Stimulated activated CD4-positive, alpha-beta T cell treated with anti-CD3 and anti-CD28 coated beads, Interleukin-4, amount 100 ng/mL, for 1 hour (primary cell): ENCODE measurements around the gene RXFP1.

ENCODE experiments used
- DNase-seq: peaks from one replicate; pipeline ENCODE4 v3.0.0-alpha.2; 2020

RXFP1 gene

GRCh38 chr4:158543191-158543590 is 21.5 kb downstream of the RXFP1 start:
- DNase-seq, result no peak

- no peak for DNase-seq
Observed at GRCh38 chr4:158544141-158544540, 22.5 kb downstream of the RXFP1 start.

GRCh38 chr4:158553364-158553763 is 31.7 kb downstream of the RXFP1 start:
- no peak for DNase-seq

GRCh38 chr4:158560284-158560683 is 38.6 kb downstream of the RXFP1 start:
- no peak for DNase-seq

DNA sequence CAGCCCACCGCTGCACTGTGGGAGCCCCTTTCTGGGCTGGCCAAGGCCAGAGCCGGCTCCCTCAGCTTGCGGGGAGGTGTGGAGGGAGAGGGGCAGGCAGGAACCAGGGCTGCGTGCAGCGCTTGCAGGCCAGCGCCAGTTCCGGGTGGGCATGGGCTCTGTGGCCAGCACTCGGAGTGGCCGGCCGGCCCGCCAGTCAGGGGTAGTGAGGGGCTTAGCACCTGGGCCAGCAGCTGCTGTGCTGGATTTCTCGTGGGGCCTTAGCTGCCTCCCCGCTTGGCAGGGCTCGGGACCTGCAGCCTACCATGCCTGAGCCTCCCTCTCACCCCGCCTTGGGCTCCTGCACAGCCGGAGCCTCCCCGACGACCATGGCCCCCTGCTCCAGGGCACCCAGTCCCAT is 45.2 kb downstream of the RXFP1 start:
- DNase-seq, result no peak

GRCh38 chr4:158571736-158572135 is 50.1 kb downstream of the RXFP1 start:
- DNase-seq, result no peak

DNA sequence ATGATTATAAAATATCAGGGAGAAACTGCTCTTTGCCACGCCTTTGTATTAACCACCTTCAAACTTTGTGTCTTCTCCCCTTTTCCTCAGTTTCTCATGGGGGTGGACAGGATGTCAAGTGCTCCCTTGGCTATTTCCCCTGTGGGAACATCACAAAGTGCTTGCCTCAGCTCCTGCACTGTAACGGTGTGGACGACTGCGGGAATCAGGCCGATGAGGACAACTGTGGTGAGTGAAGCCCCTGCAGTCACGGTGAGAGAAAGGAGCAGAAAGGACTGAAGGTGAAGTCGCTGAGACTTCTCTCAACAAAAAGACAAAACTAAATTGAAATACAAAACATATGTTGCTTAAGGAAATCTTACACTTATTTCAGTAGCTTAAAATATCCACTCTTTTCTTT is 50.9 kb downstream of the RXFP1 start:
- no peak for DNase-seq

DNA sequence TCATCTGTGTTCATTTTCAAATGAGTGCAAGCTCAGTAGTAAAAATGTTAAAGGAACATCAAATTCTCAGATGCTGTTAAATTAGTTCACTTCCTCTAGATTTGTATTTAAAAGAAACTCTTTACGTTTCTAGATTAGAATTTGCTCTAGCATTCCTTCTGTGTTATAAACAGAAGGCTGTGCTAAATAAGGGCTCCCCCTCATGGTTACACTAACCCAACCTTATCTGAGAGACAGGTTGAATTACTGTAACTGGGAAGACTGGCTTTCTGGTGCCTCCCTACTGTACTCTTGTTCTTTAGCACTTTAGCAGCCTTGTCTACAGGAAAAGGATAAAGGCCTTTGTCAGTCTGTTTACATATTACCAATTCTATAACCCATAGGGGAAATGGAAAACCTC is 56.8 kb downstream of the RXFP1 start:
- no peak for DNase-seq

GRCh38 chr4:158580064-158580463 is 58.4 kb downstream of the RXFP1 start:
- no peak for DNase-seq

- DNase-seq, result no peak
Observed at GRCh38 chr4:158581161-158581560, 59.5 kb downstream of the RXFP1 start.

DNA sequence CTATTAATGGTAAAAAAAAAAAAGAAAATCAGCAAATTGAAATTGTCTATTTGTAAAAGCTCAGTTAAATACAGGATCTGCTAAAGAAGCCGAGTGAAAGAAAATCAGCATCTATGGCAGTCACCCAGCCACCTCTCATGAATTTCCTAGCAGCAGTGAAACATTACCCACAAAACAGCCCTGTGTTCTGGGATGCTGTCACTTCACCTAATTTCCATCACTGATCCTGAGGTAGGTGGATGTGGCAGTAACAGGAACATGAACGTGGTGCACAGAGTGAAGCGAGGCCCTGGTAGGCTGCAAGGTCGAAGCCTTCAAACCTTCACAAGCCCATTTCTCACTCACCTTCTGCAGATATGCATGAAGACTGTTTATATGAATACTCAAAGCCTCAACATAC is 65.2 kb downstream of the RXFP1 start:
- DNase-seq, result no peak

DNA sequence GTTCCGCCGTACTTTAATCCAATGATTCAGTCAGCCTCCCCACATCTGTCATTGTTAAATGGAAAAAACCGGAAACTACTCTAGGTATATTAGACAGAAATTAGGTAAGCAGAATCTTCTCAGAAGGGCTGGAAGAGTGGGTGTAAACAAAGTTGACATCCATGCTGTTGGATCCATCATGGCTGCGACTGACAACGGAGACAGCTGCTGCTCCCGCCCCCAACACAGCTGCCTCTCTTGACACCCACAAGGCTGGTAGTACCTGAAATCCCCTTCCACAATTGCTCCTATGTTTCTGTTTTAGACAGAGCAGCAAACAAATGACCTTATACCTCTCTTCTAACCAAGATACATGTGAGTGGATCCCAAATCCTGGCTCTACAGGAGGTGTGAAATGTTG is 66.6 kb downstream of the RXFP1 start:
- no peak for DNase-seq

DNA sequence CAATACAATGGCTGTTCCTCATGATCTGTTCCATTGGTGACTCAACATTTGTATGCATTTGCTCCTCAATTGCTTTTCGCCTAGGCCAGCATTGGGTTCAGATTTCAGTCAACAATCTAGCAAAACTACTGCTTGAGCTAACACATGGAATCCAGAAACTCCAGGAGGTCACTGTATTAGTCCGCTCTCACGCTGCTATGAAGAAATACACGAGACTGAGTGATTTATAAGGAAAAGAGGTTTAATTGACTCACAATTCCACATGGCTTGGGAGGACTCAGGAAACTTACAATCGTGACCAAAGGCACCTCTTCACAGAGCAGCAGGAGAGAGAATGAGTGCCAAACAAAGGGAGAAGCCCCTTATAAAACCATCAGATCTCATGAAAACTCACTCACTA is 67.1 kb downstream of the RXFP1 start:
- no peak for DNase-seq

DNA sequence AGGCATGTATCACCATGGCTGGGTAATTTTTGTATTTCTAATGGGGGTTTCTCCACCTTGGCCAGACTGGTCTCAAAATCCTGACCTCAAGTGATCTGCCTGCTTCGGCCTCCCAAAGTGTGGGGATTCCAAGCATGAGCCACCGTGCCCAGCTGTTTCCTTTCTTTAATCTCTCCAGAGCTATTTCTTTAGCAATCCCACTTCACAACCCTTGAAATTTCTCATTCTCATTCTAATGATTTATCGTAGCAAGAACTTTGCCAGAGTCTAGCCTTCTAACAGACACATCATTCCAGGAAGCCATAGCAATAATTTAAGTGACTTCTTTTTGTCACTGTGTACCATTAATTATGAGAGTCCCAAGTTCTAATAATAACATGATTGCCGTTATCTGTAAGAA is 68.6 kb downstream of the RXFP1 start:
- DNase-seq, result no peak

GRCh38 chr4:158590824-158591223 is 69.1 kb downstream of the RXFP1 start:
- no peak for DNase-seq

DNA sequence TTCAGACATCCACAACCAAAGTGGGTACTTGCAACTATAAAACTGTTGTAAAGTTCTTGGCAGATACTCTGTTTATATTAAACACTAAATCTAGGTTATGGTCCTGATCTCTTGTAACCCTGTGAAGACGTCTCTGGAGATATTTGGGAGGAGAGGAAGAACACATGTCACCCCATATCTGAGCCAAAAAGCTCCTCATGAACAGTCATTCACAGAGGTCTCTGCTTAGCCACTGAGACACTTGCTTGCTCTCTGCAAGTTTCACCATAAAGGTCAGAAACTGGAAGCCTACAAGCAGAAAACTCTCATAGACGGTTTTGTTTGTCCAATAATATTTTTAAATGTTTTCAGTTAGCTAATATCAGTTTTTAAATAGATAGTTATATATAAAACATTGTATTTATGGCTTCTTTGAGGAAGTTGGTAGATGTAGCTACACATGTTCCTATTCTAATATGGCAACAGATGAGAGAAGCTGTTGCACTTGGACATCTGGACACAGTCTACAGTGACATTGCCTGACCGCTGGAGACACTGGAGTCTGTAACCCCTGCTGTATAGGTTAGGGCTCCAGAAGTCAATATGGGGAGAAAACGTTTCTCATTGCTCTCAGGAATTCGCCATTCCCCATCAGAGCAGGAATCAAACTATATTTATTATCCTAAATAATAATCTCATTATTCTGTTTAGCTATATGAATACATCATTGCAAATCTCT is 76.4 kb downstream of the RXFP1 start:
- no peak for DNase-seq

GRCh38 chr4:158599150-158599549 is 77.5 kb downstream of the RXFP1 start:
- no peak for DNase-seq

GRCh38 chr4:158599765-158600498 is 78.2 kb downstream of the RXFP1 start:
- no peak for DNase-seq

DNA sequence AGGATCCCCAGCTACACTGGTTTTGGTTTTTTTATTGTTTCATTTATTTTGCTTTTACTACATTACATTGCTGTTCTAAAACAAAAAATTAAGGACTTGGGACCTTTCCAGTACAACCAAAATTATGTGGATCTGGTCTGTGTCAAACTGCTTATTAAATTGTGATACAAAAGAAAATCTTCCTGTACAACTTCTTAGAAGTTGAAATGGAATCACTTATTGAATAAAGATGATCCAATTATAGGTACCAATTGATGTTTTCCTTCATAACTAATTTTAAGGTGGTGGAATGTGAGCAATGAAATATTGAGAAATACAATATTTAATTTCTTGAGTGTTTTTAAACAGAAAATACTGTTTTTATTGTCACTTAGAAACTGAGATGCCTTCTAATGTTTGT is 82.7 kb downstream of the RXFP1 start:
- DNase-seq, result no peak

DNA sequence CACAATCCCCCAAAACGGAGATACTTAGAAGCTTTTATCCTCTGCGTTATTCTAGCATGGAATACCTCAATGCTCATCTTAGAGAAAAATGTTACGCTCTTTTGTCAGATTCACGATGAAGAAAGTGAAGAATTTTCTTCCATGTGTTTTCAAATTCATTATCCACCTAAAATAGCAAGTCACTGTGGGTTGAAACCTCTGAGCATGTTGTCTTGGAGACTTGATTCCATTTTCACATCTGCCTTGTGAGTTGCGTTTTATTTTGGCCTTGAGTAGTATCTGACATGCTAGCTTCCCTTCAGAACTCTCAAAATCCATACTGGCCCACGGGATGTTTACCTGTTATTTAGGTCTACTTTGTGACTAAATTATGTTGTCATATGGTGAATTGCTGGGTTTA is 83.7 kb downstream of the RXFP1 start:
- DNase-seq, result no peak

GRCh38 chr4:158606969-158607368 is 85.3 kb downstream of the RXFP1 start:
- DNase-seq, result no peak

DNA sequence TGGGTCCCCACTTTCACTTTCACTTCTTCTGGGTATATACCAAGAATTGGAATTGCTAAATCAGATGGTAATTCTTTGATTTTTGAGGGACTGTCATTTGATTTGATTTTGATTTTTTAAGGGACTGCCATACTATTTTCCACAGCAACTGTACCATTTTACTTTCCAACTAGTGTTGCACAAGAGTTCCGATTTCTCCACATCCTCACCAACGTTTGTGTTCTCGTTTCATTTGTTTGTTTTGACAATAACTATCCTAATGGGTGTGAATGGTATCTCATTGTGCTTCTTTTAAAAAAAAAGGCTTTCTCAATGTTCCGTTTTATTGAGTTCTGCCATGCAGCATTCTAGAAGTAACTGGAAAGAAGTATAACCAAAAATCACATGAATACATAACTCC is 87.4 kb downstream of the RXFP1 start:
- no peak for DNase-seq

DNA sequence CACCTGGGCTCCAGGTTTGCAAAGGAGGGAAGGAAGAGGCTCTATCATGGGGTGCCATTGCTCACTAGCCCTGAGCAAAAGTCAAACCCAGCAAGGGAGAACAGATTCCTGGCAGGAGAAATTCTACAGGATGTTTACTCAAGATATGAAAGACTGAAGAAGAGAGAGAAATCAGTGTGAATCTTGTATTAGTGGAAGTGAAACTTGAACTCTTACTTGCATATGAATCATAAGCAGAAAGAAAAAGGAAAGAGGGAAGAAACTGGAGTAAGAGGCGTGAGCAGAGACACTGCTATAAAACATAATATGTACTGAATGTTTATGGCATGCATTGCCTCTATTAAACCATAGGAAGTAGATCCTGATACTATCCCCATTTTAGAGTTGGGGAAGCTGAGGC is 89.1 kb downstream of the RXFP1 start:
- no peak for DNase-seq

- no peak for DNase-seq
Observed at GRCh38 chr4:158613046-158613445, 91.4 kb downstream of the RXFP1 start.

- DNase-seq, result no peak
Observed at GRCh38 chr4:158617956-158618355, 96.3 kb downstream of the RXFP1 start.
